Activated B cell treated with CpG ODN at 0.5 μM for 24 hours (primary cell): ENCODE data around the gene RBFOX2. TPM values are rescaled to one million over a fixed set of nuclear protein-coding genes. Genes with fewer than 3 reads are reported as not detected.

Experiments
- ATAC-seq: fragments of 200-7000 bp; cut with Tn5 transposase; one replicate; pipeline ENCODE4 v1.10.0; 2021; ENCODE audit warnings: low read depth, mild to moderate bottlenecking, moderate library complexity
- CTCF ChIA-PET: fragments of 350-600 bp; sonication (Branson Sonifier 250); formaldehyde crosslinking; loops from one replicate; lab custom pipeline; 2021; ENCODE audit warnings: antibody characterized with exemption; lab: Charles Lee
- POLR2A ChIA-PET: fragments of 350-600 bp; sonication (Branson Sonifier 250); formaldehyde crosslinking; loops from one replicate; lab custom pipeline; 2021; ENCODE audit warnings: antibody characterized with exemption; lab: Charles Lee
- DNase-seq: peaks from one replicate; pipeline ENCODE4 v3.0.0; 2022
- H3K27ac Mint-ChIP-seq: one replicate; pipeline ENCODE4 v1.8.0; 2020; ENCODE audit warnings: mixed read lengths
- H3K27me3 Mint-ChIP-seq: one replicate; pipeline ENCODE4 v1.8.0; 2021; ENCODE audit warnings: mixed read lengths
- H3K36me3 Mint-ChIP-seq: one replicate; pipeline ENCODE4 v1.8.0; 2021; ENCODE audit warnings: low read depth, mixed read lengths
- H3K4me1 Mint-ChIP-seq: one replicate; pipeline ENCODE4 v1.8.0; 2021; ENCODE audit warnings: mixed read lengths
- H3K4me3 Mint-ChIP-seq: one replicate; pipeline ENCODE4 v1.8.0; 2020; ENCODE audit warnings: mild to moderate bottlenecking, mixed read lengths
- H3K9me3 Mint-ChIP-seq: one replicate; pipeline ENCODE4 v1.8.0; 2020; ENCODE audit warnings: mixed read lengths
- intact Hi-C: fragments of 100-400 bp; cut with micrococcal nuclease; formaldehyde crosslinking; loops from one replicate; pipeline ENCODE4 v1.15.1; 2024
- total RNA-seq: library from RNA; stranded (reverse); gene quantifications from 2 replicates; pipeline ENCODE4 v1.2.3, GENCODE V29; 2022
- TF ChIP-seq, protein P1 (sequence below): fragments of 200-600 bp; IDR thresholded peaks from one replicate; pipeline ENCODE4 v1.8.0; 2022; ENCODE audit warnings: antibody characterized with exemption, mild to moderate bottlenecking

Gene RBFOX2
- total RNA-seq, 1 donor from 2014 or later: not detected

DNA sequence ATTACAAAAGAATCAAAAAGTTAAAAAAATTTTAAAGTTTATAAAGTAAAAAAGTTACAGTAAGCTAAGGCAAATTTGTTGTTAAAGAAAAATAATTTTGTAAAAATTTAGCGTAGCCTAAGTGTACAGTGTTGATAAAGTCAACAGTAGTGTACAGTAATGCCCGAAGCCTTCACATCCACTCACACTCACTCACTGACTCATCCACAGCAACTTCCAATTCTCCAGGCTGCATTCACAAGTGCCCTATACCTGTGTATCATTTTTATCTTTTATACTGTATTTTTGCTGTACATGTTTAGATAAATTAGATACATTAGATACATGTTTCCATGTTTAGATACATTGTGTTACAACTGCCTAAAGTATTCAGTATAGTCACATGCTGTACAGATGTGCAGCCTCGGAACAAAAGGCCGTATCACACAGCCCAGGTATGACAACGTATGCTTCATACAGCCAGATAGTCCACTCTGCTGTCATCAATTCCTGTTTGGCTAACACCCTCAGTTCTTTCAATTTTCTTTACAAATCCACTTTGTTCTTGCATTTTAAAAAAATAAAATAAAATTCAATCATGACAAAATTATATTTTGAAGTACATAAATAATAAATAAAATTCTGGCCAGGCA lies 80.7 kb downstream of the RBFOX2 start:
- no peak overlapping the region for H3K4me3 Mint-ChIP-seq
- H3K4me1 Mint-ChIP-seq: no peaks in the 10 kb centered on the region
- POLR2A ChIA-PET: no interaction called here
- TF ChIP-seq, protein P1, sequence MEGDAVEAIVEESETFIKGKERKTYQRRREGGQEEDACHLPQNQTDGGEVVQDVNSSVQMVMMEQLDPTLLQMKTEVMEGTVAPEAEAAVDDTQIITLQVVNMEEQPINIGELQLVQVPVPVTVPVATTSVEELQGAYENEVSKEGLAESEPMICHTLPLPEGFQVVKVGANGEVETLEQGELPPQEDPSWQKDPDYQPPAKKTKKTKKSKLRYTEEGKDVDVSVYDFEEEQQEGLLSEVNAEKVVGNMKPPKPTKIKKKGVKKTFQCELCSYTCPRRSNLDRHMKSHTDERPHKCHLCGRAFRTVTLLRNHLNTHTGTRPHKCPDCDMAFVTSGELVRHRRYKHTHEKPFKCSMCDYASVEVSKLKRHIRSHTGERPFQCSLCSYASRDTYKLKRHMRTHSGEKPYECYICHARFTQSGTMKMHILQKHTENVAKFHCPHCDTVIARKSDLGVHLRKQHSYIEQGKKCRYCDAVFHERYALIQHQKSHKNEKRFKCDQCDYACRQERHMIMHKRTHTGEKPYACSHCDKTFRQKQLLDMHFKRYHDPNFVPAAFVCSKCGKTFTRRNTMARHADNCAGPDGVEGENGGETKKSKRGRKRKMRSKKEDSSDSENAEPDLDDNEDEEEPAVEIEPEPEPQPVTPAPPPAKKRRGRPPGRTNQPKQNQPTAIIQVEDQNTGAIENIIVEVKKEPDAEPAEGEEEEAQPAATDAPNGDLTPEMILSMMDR: no peak
- intact Hi-C loops: no loop called here
- no peak for DNase-seq
- no peak for ATAC-seq
- no peak overlapping the region for H3K27ac Mint-ChIP-seq
- peaks cover 15% of the 10 kb centered on the region for H3K27me3 Mint-ChIP-seq
- CTCF ChIA-PET: interaction anchor here (0.7 kb wide), 1 partner anchor 235 kb away, joined by 3 read pairs; no protein-coding TSS in a partner anchor
- H3K9me3 Mint-ChIP-seq: no peaks in the 10 kb centered on the region
- H3K36me3 Mint-ChIP-seq: no peaks in the 10 kb centered on the region

DNA sequence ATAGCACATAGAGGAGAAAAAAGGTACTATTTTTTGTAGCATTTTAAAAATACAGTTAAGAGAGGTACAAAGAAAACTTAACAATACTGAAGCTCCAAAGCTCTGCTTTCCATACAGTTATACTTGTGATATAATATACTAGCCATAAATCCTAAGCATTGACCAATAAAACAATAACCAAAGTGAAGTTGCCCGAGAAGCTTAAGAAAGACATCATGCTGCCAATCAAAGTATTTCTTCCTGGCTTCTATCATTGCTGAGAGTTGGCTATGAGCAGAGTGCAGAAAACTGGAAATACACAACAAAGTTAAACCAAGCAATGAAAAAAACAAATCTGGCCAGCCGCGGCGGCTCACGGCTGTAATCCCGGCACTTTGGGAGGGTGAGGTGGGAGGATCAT lies 84.2 kb downstream of the RBFOX2 start:
- ChIA-PET POLR2A (no interaction called here), CTCF (no interaction called here)
- TF ChIP-seq, protein P1: no peak
- DNase-seq (no peak), ATAC-seq (no peak)
- H3K4me1 Mint-ChIP-seq: no peaks in the 10 kb centered on the region
- H3K9me3 Mint-ChIP-seq: no peaks in the 10 kb centered on the region
- H3K36me3 Mint-ChIP-seq: no peaks in the 10 kb centered on the region
- intact Hi-C loops: no loop called here
- H3K4me3 Mint-ChIP-seq: no peak overlapping the region
- H3K27me3 Mint-ChIP-seq: peaks cover 19% of the 10 kb centered on the region
- no peak overlapping the region for H3K27ac Mint-ChIP-seq

DNA sequence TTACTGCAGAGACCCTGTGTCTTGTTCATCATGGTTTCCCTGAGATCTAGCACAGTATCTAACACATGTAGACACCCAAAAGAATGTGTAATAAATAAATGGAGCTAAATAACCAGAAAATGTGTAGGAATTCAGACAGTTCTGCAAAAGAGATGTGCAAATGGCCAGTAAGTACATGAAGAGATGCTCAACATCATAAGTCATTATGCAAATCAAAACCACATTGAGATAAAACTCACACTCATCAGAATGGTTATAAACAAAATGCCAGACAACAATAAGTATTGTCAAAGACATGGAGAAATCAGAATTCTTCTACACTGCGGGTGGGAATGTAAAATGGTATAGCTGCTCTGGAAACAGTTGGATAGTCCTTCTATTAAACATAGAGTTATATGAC lies 88.5 kb downstream of the RBFOX2 start:
- TF ChIP-seq, protein P1: no peak
- no peaks in the 10 kb centered on the region for H3K4me1 Mint-ChIP-seq
- ATAC-seq: no peak
- H3K27me3 Mint-ChIP-seq: peaks cover 27% of the 10 kb centered on the region
- ChIA-PET CTCF (no interaction called here), POLR2A (no interaction called here)
- intact Hi-C loops: no loop called here
- H3K27ac Mint-ChIP-seq: no peak overlapping the region
- H3K4me3 Mint-ChIP-seq: no peak overlapping the region
- no peaks in the 10 kb centered on the region for H3K9me3 Mint-ChIP-seq
- no peaks in the 10 kb centered on the region for H3K36me3 Mint-ChIP-seq
- no peak for DNase-seq

DNA sequence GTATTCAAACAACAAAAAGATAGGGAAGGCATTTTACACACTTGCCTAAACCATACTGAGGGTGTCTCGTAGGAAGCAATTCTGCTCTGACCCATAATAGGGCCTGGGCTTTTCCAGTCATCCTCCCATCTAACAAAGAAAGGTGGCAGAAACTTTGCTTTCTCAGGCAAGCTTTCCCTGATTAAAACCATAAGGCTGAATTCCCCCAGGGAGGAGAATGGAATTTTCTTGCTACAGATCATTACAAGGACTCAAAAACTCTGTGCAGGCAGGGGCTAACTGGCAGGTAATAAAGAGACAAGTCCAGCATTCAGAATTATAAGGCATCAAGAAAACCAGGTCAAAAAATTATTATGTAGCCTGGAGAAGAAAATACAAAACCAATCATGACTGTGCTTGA lies 90.4 kb downstream of the RBFOX2 start:
- ATAC-seq (no peak), DNase-seq (no peak)
- H3K36me3 Mint-ChIP-seq: no peaks in the 10 kb centered on the region
- H3K4me1 Mint-ChIP-seq: no peaks in the 10 kb centered on the region
- CTCF ChIA-PET: no interaction called here
- intact Hi-C loops: no loop called here
- H3K4me3 Mint-ChIP-seq: no peak overlapping the region
- H3K27me3 Mint-ChIP-seq: peaks cover 21% of the 10 kb centered on the region
- TF ChIP-seq, protein P1: no peak
- POLR2A ChIA-PET: no interaction called here
- no peak overlapping the region for H3K27ac Mint-ChIP-seq
- no peaks in the 10 kb centered on the region for H3K9me3 Mint-ChIP-seq

DNA sequence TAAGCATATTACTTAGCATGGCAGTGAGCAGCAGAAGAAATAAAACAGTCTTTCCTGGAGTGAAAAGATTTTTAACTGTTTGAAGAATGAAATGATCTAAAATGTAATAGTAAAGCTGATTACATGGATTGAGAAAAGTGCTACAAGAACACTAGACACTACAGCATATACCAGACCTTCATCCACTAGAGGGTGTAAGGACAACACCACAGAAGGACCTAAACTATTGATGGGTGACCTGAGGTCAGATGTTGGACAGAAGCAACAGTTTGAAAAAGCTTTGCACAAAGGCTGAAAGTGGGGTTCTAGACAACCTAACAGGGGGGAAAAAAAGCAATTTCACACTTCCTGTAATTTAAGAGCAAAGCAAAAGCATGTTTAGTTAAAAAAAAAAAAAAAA lies 97.7 kb downstream of the RBFOX2 start:
- POLR2A ChIA-PET: no interaction called here
- intact Hi-C loops: no loop called here
- no peak for DNase-seq
- TF ChIP-seq, protein P1: no peak
- no peak overlapping the region for H3K4me3 Mint-ChIP-seq
- no peak for ATAC-seq
- no peak overlapping the region for H3K27ac Mint-ChIP-seq
- H3K4me1 Mint-ChIP-seq: no peaks in the 10 kb centered on the region
- no peaks in the 10 kb centered on the region for H3K9me3 Mint-ChIP-seq
- CTCF ChIA-PET: no interaction called here
- no peaks in the 10 kb centered on the region for H3K36me3 Mint-ChIP-seq
- peaks cover 7% of the 10 kb centered on the region for H3K27me3 Mint-ChIP-seq
